Measurements from ENCODE around the gene ATP13A4.

DNA sequence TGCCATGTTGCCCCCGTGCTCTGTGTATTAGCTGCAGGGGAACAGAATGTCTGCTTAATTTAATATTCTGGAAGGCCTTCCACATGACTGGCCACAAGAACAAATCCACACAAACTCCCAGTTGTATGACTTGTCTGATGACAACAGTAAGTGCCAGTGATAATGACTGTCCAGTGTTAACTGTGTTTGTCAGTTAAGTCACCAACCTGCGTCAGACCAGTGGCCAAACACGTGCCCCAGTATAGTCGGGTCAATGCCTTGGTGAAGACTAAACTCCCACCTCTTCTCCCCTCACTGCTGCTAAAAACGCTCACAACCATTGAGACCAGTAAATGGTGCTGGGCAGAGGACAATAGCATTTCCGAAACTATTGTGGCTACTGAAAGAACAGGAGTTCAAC lies 166.3 kb downstream of the ATP13A4 start:
- TF ChIP-seq CTCF (IDR thresholded peaks at IDR 0.05; ENCODE audit: low read depth, low read length, poor library complexity, severe bottlenecking) (no peak), EZH2phosphoT487 (IDR thresholded peaks at IDR 0.05; ENCODE audit: borderline replicate concordance, low read length) (no peak)
